ENCODE data around the gene GPR162. TPM values are rescaled to one million over a fixed set of nuclear protein-coding genes. Genes with fewer than 3 reads are reported as not detected.

The GPR162 gene
- total RNA-seq, 1 experiment from 2014 or later = 6.1 TPM

DNA sequence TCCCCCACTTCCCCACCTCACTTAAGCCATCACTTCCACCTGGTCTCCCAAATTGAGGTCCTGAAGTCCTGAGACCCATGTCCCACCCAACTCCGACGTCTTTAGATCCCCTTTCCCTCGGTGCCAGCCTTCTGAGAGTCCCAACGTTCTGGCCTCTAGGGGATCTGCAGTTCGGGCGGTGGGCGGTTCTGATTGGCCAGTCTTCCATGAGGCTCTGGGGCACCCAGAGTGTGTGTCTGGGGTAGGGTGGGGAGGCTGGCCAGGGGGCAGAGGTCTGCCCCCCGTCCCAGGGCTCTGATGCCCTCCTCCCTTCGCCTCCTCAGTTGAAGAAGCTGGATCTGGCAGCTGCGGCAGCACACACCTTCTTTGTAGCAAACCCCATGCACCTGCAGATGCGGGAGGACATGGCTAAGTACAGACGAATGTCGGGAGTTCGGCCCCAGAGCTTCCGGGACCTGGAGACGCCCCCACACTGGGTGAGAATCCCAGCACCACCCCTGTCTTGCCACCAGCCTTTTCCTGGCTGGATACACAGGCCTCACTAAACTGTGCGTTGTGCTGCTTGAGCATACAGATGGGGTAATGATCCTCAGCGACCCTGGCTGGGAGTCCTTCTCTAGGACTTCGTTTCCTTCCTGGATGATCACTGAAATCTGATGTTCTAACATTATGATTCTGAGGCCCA is 8.1 kb downstream of the GPR162 start:
- Mint-ChIP-seq H3K9me3 (no peaks in the 10 kb centered on the region), H3K4me1 (peaks cover 26 to 38% of the 10 kb centered on the region in 2 experiments), H3K4me3 (peak overlapping the region; percentile 97 to 99), H3K27me3 (ENCODE audit: low read depth) (peaks cover 10% of the 10 kb centered on the region), H3K27ac (peak overlapping the region; percentile 83 to 97 (median 97); a peak in 6 of 7 replicates), H3K36me3 (ENCODE audit: insufficient read depth in 1 of 3, low read depth in 3 of 3) (peaks cover 33 to 46% (median 46%) of the 10 kb centered on the region in 3 experiments)
- Histone ChIP-seq H3K14ac (ENCODE audit: insufficient read depth, low read length) (peak overlapping the region; percentile 44; the same call in 1 of the 2 replicates), H3K9me3 (ENCODE audit: control insufficient read depth, low read depth, low read length) (no peaks in the 10 kb centered on the region), H2BK120ac (ENCODE audit: low read depth, low read length, poor library complexity, severe bottlenecking) (no peak overlapping the region), H2BK15ac (ENCODE audit: low read depth, low read length) (no peak overlapping the region), H2BK5ac (ENCODE audit: insufficient read length, low read length) (no peak overlapping the region), H2AFZ (ENCODE audit: low read length) (no peak overlapping the region), H4K20me1 (ENCODE audit: control insufficient read depth, insufficient read depth, insufficient read length) (peaks cover 5% of the 10 kb centered on the region), H3K4me1 (ENCODE audit: insufficient read depth, low read length) (peaks cover 3% of the 10 kb centered on the region; the same call in 1 of the 2 replicates), H4K5ac (ENCODE audit: insufficient read length, low read depth, low read length) (no peak overlapping the region), H3K23me2 (ENCODE audit: insufficient read length, low read depth, low read length, poor library complexity, severe bottlenecking) (peaks cover 14% of the 10 kb centered on the region), H2BK12ac (ENCODE audit: insufficient read length, low read depth, low read length) (no peak overlapping the region), H3K4ac (ENCODE audit: low read depth, low read length) (no peak overlapping the region), H3K23ac (ENCODE audit: insufficient read length, low read depth, low read length) (no peak overlapping the region), H3T11ph (ENCODE audit: low read length) (no peak overlapping the region), H3K18ac (ENCODE audit: insufficient read length, low read depth, low read length) (peak overlapping the region; percentile 13), H2AK5ac (ENCODE audit: insufficient read length, low read length) (no peak overlapping the region), H3K79me2 (ENCODE audit: insufficient read depth, low read length) (peaks cover 2% of the 10 kb centered on the region; the same call in 1 of the 2 replicates), H3K27ac (ENCODE audit: insufficient read length, low read depth, low read length) (no peak overlapping the region), H3K9ac (ENCODE audit: extremely low read depth, insufficient read length, low read length) (peak overlapping the region; percentile 61), H4K8ac (replicated peaks; ENCODE audit: insufficient read length, low read depth, low read length) (no peak overlapping the region), H3K56ac (ENCODE audit: insufficient read length, low read depth, low read length) (no peak overlapping the region), H2BK20ac (ENCODE audit: low read depth, low read length, poor library complexity, severe bottlenecking) (no peak overlapping the region), H4K91ac (ENCODE audit: insufficient read length, low read depth, low read length) (no peak overlapping the region), H3K4me2 (ENCODE audit: insufficient read depth, insufficient read length, low read length) (peak overlapping the region; percentile 80), H3K27me3 (ENCODE audit: insufficient read depth, low read length) (no peaks in the 10 kb centered on the region), H3K79me1 (ENCODE audit: insufficient read depth, low read depth, low read length, poor library complexity, severe bottlenecking) (no peaks in the 10 kb centered on the region)
- peak; percentile 33; the same call in 2 of the 3 replicates for TF ChIP-seq CTCF (conservative IDR thresholded peaks at IDR 0.05)
- peak; percentile 78 for DNase-seq
- WGBS (ENCODE audit: extremely low coverage, insufficient read length, low lambda C conversion rate) = no CpG with 5 or more reads among the region's 19 CpGs
